A673 (cell line): ENCODE data around the gene ASTN2. TPM values are rescaled to one million over a fixed set of nuclear protein-coding genes. Genes with fewer than 3 reads are reported as not detected.

Experiments
- BruUV-seq: library from RNA; stranded (reverse); fragments of 400-500 nt; replicated peaks from 2 replicates; lab custom pipeline; 2021; lab: Mats Ljungman, UMichigan
- CTCF ChIA-PET: fragments of 300-600 bp; sonication (Branson Sonifier 250); formaldehyde crosslinking; loops from one replicate; lab custom pipeline; 2022; ENCODE audit warnings: antibody characterized with exemption; lab: Charles Lee
- POLR2A ChIA-PET: fragments of 300-600 bp; sonication (Branson Sonifier 250); formaldehyde crosslinking; loops from one replicate; lab custom pipeline; 2022; ENCODE audit warnings: antibody characterized with exemption; ENCODE audit not compliant: low non-redundant PET; lab: Charles Lee
- DNase-seq: peaks from one replicate; pipeline ENCODE4 v3.0.0-alpha.2; 2015; ENCODE audit warnings: low spot score
- H3K27ac ChIP-seq: fragments of 200-600 bp; sonication (generic); 2 replicates; pipeline ENCODE4 v1.5.1; 2016; ENCODE audit warnings: mixed run types, low read depth, mild to moderate bottlenecking, mixed read lengths, antibody characterized with exemption, low read length; ENCODE audit not compliant: poor library complexity, severe bottlenecking
- H3K27me3 ChIP-seq: fragments of 200-600 bp; sonication (generic); replicated peaks from 2 replicates; pipeline ENCODE4 v1.6.1; 2017; ENCODE audit warnings: mixed run types, low read depth, mild to moderate bottlenecking, mixed read lengths, antibody characterized with exemption, low read length; ENCODE audit not compliant: insufficient read depth, poor library complexity
- H3K36me3 ChIP-seq: fragments of 200-600 bp; sonication (generic); 2 replicates; pipeline ENCODE4 v1.6.1; 2016; ENCODE audit warnings: mixed run types, mild to moderate bottlenecking, mixed read lengths, antibody characterized with exemption, low read length; ENCODE audit not compliant: insufficient read depth, poor library complexity, severe bottlenecking
- H3K4me1 ChIP-seq: fragments of 200-600 bp; sonication (generic); 2 replicates; pipeline ENCODE4 v1.6.1; 2017; ENCODE audit warnings: mixed run types, mild to moderate bottlenecking, mixed read lengths, antibody characterized with exemption, low read length; ENCODE audit not compliant: insufficient read depth, poor library complexity, severe bottlenecking
- H3K4me3 ChIP-seq: fragments of 200-600 bp; sonication (generic); 2 replicates; pipeline ENCODE4 v1.5.1; 2016; ENCODE audit warnings: low read depth, mixed run types, mild to moderate bottlenecking, mixed read lengths, low read length; ENCODE audit not compliant: poor library complexity, severe bottlenecking
- H3K9me3 ChIP-seq: fragments of 200-600 bp; sonication (generic); 2 replicates; pipeline ENCODE4 v1.6.1; 2016; ENCODE audit warnings: mixed run types, low read depth, mild to moderate bottlenecking, mixed read lengths, antibody characterized with exemption, low read length; ENCODE audit not compliant: poor library complexity, severe bottlenecking
- CTCF ChIP-seq: fragments of 300-800, 200-600 bp; sonication (generic); conservative IDR thresholded peaks from 2 replicates; pipeline ENCODE4 v1.5.1; 2017; ENCODE audit warnings: low read depth, mild to moderate bottlenecking, antibody characterized with exemption, low read length, moderate library complexity, mixed read lengths
- EZH2 ChIP-seq: fragments of 200-600 bp; sonication (generic); IDR thresholded peaks from 2 replicates; pipeline ENCODE4 v1.6.1; 2017; ENCODE audit warnings: borderline replicate concordance, low read depth, mild to moderate bottlenecking, mixed read lengths, antibody characterized with exemption, low read length; ENCODE audit not compliant: poor library complexity, severe bottlenecking
- intact Hi-C: fragments of 100-400 bp; cut with micrococcal nuclease; formaldehyde crosslinking; loops from one replicate; pipeline ENCODE4 v1.10.0; 2022; ENCODE audit not compliant: unreplicated experiment
- total RNA-seq: library from RNA; stranded (reverse); gene quantifications from 2 replicates; pipeline ENCODE4 v1.2.3, GENCODE V29; 2021

Gene ASTN2
- total RNA-seq, 1 experiment from 2014 or later = 3.4 TPM

- no peak for TF ChIP-seq EZH2
- TF ChIP-seq CTCF = no peak
- ChIA-PET CTCF (interaction anchor here (0.9 kb wide), 1 partner anchor 33 kb away, joined by 3 read pairs; no protein-coding TSS in a partner anchor), POLR2A (no interaction called here)
- no peaks in the 10 kb centered on the region for H3K36me3 ChIP-seq
- H3K9me3 ChIP-seq = no peaks in the 10 kb centered on the region
- H3K4me1 ChIP-seq = no peaks in the 10 kb centered on the region
- peaks cover 8% of the 10 kb centered on the region for H3K27me3 ChIP-seq
- no peak for DNase-seq
- intact Hi-C loops = no loop called here
- BruUV-seq = no TSS peak
- H3K4me3 ChIP-seq = no peak overlapping the region
- H3K27ac ChIP-seq = no peak overlapping the region
Measured at GRCh38 chr9:117454711-117455110, 39.9 kb upstream of the ASTN2 start.

GRCh38 chr9:117453737-117454136, 38.9 kb upstream of the ASTN2 start:
- Histone ChIP-seq H3K4me3 (no peak overlapping the region), H3K9me3 (no peaks in the 10 kb centered on the region), H3K27ac (no peak overlapping the region), H3K36me3 (no peaks in the 10 kb centered on the region), H3K4me1 (no peaks in the 10 kb centered on the region), H3K27me3 (peaks cover 8% of the 10 kb centered on the region)
- DNase-seq = no peak
- intact Hi-C loops = no loop called here
- ChIA-PET CTCF (no interaction called here), POLR2A (no interaction called here)
- no TSS peak for BruUV-seq
- TF ChIP-seq CTCF (no peak), EZH2 (no peak)

GRCh38 chr9:117451311-117451710, 36.5 kb upstream of the ASTN2 start:
- TF ChIP-seq EZH2 = no peak
- no peak for TF ChIP-seq CTCF
- BruUV-seq = no TSS peak
- Histone ChIP-seq H3K4me1 (no peaks in the 10 kb centered on the region), H3K27ac (no peak overlapping the region), H3K36me3 (no peaks in the 10 kb centered on the region), H3K4me3 (no peak overlapping the region), H3K9me3 (no peaks in the 10 kb centered on the region), H3K27me3 (peaks cover 11% of the 10 kb centered on the region)
- no peak for DNase-seq
- CTCF ChIA-PET = no interaction called here
- POLR2A ChIA-PET = no interaction called here
- intact Hi-C loops = no loop called here
